ENCODE data around the gene CHGA.

GRCh38 chr14:92885279-92886061 is 37.5 kb upstream of the CHGA start:
- TF ChIP-seq PML (IDR thresholded peaks at IDR 0.05; ENCODE audit: low read length) (no peak), EZH2 (IDR thresholded peaks at IDR 0.05; ENCODE audit: borderline replicate concordance, control insufficient read depth, low read depth, low read length) (no peak), POLR2A (IDR thresholded peaks at IDR 0.05; ENCODE audit: low read depth, low read length) (no peak), CHD4 (IDR thresholded peaks at IDR 0.05) (no peak), CTCF (IDR thresholded peaks at IDR 0.05 in 2 of 3, conservative IDR thresholded peaks at IDR 0.05 in 1 of 3; ENCODE audit: control insufficient read depth in 2 of 3, extremely low read depth in 1 of 3, insufficient read depth in 1 of 3, low read depth in 3 of 3, low read length in 3 of 3) (no peak), SIX5 (IDR thresholded peaks at IDR 0.05; ENCODE audit: low read depth, low read length, severe bottlenecking) (no peak), ESRRA (IDR thresholded peaks at IDR 0.05; ENCODE audit: low read length) (no peak), CHD2 (IDR thresholded peaks at IDR 0.05; ENCODE audit: borderline replicate concordance, low read depth, low read length) (no peak), SUPT20H (IDR thresholded peaks at IDR 0.05; ENCODE audit: borderline replicate concordance, control insufficient read depth, low read depth, low read length) (no peak), TCF3 (IDR thresholded peaks at IDR 0.05; ENCODE audit: borderline replicate concordance, insufficient read depth, low read depth, low read length) (no peak), NFYA (IDR thresholded peaks at IDR 0.05; ENCODE audit: borderline replicate concordance, low read depth, low read length) (no peak), EED (IDR thresholded peaks at IDR 0.05; ENCODE audit: low read depth) (no peak), ZNF274 (IDR thresholded peaks at IDR 0.05; ENCODE audit: insufficient read depth, insufficient read length) (no peak)

Measured in GM12878 (cell line).